Measurements from ENCODE around the gene SENP8.

SENP8 gene

DNA sequence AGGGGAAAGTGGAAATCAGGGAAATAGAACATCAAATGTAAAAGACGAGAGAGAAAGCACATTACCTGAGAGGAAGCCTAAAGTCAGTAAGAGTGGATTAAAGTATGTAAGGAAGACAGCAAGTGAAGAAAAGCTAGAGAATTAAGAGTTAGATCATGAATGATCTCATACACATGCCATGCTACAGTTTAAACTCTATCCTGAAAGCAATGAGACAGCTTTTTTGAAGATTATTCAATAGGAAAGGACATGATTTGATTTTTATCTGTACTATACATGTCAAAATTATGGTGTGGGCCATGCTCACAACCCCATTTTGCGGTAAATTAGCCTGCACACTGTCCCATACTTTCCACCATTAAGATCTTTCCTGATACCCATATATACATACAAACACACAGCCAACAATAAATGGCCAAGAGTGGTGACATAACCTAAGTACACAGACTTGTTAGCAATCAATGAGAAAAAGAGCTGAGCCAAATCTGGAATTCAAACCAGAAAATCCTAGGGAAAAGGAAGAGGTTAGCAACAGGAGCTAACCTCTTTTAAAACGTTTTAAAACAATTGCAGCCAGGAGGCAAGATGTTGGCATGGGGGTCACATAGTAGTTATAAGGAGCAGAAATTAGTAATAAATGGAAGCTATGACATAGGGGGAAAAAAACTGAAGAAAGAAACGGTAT lies 4.7 kb upstream of the SENP8 start:
- DNase-seq (ENCODE audit: low read depth): no peak

- peak; percentile 1 for DNase-seq (ENCODE audit: low read depth)
Observed at GRCh38 chr15:72116731-72117485, 1.3 kb upstream of the SENP8 start.

- peak; percentile 43 for DNase-seq (ENCODE audit: low read depth)
Observed at GRCh38 chr15:72117486-72118016, 652 bp upstream of the SENP8 start.

- no peak for DNase-seq (ENCODE audit: low read depth)
Observed at GRCh38 chr15:72124218-72124617, 6.0 kb downstream of the SENP8 start.

GRCh38 chr15:72127724-72128322 lies 9.6 kb downstream of the SENP8 start:
- no peak for DNase-seq (ENCODE audit: low read depth)

DNA sequence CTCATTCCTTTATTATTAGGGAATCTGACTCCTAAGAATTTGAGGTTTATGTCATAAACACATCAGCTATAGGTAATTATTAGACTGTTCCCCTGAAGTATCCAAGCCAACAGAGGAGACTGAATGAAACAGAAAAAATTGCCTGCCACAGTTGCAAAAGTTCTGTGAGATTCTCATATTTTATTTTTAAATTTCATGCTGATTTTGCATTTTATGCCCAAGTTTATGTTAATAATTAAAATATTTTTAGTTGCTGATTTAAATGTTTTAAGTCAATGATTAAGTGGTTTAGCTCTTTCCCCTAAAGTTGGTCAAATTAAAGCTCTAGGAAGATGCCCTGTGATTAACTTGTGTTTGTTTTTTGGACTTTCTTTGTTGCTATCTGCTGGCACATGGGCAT lies 10.2 kb downstream of the SENP8 start:
- DNase-seq (ENCODE audit: low read depth): no peak

DNA sequence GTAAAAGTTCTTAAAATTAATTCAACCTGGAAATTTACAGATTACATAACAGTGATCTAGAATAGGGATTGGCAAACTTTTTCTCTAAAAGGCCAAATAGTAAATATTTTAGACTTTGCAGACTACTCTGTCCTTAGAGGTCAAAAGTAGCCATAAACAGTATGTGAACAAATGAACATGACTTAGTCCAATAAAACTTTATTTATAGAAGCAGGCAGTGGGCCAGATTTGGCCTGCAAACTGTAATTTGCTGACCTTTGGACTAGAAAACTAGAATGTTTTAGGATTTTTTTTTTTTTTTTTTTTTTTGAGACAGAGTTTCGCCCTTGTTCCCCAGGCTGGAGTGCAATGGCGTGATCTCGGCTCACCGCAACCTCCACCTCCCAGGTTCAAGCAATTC lies 12.1 kb downstream of the SENP8 start:
- no peak for DNase-seq (ENCODE audit: low read depth)

GRCh38 chr15:72131922-72132321 lies 13.7 kb downstream of the SENP8 start:
- no peak for DNase-seq (ENCODE audit: low read depth)

- DNase-seq (ENCODE audit: low read depth): no peak
Observed at GRCh38 chr15:72133211-72133610, 15.0 kb downstream of the SENP8 start.

- DNase-seq (ENCODE audit: low read depth): no peak
Observed at GRCh38 chr15:72135719-72136118, 17.5 kb downstream of the SENP8 start.

DNA sequence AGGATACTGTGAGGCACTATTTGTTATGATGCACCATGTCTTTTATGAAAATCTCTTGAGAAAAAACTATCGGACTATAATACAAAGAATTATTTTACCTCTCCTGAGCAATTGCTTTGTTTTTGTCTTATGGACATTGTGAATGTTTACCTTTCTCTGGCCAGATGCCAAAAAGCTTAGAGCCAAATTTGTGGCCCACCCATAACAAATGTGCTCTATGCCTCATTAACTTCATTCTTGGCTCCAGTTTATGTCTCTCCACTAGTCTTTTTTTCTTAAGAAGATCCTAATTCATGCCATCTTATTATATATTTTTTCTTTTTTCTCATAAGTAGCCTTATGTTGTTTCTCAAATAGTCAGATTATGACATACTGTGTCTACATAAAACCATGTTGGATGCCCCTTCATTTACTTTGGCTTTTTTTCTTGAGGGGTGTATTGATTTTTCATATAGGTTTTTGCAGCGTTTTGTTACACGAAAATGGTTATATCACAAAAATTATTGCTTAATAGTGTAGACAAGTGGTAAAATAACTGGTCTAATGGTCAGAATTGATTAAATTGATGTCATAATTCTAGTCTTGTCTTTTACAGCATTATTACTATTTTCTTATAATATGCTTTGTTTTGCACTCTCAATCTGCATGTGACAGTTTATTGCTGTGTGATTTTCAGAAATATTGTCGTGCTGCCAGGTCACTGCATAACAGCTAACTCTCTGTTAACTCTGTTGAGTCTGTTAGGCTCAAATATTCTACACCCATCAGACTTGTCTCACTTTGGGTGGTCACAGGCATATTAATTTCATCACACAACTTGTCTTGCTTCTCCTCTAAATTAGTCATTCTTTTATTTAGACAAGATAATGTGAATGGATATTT lies 18.2 kb downstream of the SENP8 start:
- DNase-seq (ENCODE audit: low read depth): no peak

GRCh38 chr15:72139667-72140066 lies 21.5 kb downstream of the SENP8 start:
- no peak for DNase-seq (ENCODE audit: low read depth)

DNA sequence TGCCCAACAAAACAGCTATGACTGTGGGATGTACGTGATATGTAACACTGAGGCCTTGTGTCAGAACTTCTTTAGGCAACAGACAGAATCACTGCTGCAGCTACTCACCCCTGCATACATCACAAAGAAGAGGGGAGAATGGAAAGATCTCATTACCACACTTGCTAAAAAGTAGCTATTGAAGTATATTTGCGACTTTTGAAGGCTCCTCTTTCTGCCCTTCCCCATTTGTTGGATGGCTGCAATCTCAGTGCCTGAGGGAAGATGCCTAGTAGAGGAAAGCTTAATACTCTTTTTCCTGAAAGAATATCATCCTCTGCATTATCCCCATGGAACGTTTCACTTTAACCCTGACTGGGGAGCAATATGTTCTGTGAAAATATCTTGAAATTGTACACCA lies 21.9 kb downstream of the SENP8 start:
- DNase-seq (ENCODE audit: low read depth): no peak

DNA sequence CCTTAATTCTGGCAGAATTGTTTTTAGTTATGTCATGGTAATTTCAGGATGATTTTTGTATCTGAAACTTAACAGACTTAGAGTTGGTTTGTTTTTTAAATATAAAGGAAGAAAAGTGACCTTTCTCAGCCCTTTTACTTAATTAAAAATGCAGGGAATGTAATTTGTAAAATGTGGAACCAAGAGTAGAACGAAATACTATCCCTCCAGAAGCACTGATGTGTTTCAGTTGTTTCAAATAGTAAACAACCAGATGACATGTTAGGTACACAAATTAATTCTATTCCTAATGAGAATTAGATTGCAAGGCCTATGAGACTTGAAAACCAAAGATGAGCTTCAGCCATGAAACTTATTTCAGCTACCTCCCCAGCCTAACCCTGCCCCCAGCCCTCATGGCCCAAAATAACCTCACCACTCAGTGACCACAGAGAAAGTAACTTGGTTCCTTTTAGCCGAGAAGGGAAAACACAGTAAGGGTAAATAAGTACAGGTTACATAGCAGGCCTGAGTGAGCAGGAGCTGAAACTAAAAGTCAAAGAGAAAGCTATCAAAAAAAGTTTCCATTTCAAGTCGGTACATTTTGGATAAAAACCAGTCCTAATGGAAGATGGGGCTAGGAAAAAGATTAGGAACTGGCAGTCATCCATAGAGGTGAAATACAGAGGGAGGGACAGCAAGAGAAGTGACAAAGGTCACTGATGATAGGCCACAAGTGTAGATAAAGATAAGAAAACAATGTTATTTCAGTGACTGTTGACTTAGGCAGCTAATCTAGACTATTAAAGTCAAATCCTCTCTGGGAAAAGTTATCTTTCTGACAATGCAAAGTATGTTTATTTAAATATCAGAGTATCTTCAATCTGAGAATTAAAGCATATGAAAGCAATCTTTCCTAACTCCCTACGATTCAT lies 23.2 kb downstream of the SENP8 start:
- DNase-seq (ENCODE audit: low read depth): no peak

GRCh38 chr15:72146221-72146620 lies 28.0 kb downstream of the SENP8 start:
- DNase-seq (ENCODE audit: low read depth): no peak

- no peak for DNase-seq (ENCODE audit: low read depth)
Observed at GRCh38 chr15:72146934-72147333, 28.7 kb downstream of the SENP8 start.

DNA sequence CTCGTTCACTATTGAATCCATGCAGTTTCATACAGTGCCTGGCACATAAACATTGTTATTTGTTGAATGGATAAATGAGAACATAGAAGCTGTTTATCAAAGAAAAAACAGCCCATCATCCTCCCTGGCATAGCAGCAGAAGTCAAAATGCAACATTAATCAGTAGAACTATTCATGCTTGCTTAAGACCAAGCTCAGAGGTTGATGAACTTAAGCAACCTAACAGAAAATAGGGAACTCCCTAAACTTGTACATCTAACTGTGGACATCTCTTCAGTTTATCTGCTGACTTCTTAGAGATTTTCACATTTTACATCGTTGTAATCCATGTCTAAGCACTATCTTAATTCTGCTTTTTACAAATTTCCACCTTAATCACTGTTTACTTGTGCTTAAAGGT lies 29.2 kb downstream of the SENP8 start:
- DNase-seq (ENCODE audit: low read depth): no peak

DNA sequence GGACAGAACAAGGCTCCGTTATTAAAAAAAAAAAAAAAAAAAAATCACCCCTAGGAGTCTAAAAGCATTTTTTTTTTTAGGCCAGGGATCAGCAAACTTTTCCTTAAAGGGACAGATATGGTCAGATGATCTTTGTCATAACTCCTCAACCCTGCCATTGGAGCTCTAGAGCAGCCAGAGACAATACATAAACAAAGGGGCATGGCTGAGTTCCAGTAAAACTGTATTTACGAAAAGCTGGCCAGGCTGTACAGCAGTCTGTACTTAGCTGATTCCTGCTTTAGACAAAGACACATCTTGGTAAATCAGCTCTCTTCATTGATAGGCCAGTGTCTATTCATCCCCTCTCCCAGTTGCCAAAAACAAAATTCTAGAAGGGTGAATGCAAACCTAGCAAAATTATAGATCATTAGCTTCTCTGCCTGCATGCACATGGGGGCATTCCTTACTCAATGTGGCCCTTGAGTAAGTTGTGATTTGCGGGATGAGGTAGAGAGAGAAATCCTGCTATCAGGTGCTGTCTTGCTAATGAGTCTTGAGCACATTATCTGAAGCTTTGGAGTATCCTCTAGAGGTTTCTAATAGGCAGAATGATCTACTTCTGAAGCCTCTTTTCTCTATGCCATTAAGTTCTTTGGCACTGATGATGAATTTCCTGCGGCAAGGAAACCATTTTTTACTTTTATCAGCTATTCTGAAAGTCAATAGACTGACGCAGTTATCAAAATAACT lies 35.2 kb downstream of the SENP8 start:
- no peak for DNase-seq (ENCODE audit: low read depth)

DNA sequence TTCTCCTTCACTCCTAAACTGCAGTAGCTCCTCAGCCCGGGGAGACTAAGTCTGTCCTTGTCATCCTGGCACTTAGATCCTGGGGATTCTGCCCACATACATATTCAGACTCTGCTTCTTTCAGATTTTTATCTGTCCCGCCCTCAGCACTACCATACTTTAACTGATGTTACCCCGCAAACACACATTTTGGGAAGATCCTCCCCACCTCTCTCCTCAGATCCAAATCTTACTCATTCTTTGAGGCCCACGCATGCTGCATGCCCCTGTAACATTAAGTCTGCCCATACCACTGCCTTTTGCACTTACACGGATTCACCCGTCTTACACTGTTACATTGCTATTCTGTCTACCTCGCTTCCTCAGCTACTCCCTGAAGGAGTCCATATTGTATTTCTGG lies 36.1 kb downstream of the SENP8 start:
- DNase-seq (ENCODE audit: low read depth): no peak

DNA sequence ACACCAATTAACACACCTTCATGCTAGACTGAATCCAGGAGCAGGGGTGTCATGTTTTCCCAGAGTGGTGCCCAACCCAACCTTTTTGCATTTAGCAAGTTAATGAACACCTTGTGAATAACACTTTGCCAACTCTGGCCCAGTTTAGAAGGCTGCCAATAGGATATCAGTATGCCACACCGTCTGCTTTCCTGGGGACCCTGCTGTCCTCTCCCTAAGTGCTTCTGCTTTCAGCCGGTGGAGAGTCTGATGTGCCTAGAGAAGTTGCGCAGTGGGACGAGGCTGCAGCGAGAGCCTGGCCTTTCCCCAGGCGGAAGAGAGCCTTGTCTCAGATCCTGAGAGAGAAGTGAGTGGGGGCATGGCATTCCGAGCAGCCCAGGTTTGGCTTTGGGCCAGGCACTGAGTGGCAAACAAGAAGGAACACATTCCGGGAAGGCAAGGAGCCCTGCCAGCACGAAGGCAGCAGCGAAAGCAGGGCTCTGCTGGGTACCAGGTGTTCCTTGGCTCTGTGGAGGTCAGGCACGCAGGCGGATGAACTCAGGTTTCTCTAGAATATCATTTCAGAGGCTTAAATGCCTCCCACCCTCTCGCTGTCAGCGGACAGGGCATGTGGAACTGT lies 36.9 kb downstream of the SENP8 start:
- no peak for DNase-seq (ENCODE audit: low read depth)
